ENCODE results near the gene SPRY1.
A peak's percentile ranks its signal among the peaks of the same experiment; 100 is the strongest.

The SPRY1 gene

GRCh38 chr4:123396307-123397143, at the start of gene SPRY1:
Gene SPRY1, plus strand, starts transcription at chr4:123396795. Its CDS starts 4,797 bp downstream, at chr4:123401592.
- H3K27ac ChIP-seq, result peak within 1 kb of the TSS; percentile 84

GRCh38 chr4:123346951-123347350, 49.6 kb upstream of the SPRY1 start:
- DNase-seq (ENCODE audit: low read depth, low spot score), result no peak
- no peak overlapping the region for H3K27ac ChIP-seq

More at GRCh38 chr4:123396307-123397143, at the start of gene SPRY1:
- DNase-seq (ENCODE audit: low read depth, low spot score), result peak; percentile 79

GRCh38 chr4:123348946-123349345, 47.6 kb upstream of the SPRY1 start:
- no peak for DNase-seq (ENCODE audit: low read depth, low spot score)
- no peak overlapping the region for H3K27ac ChIP-seq

- H3K27ac ChIP-seq, result no peak overlapping the region
- no peak for DNase-seq (ENCODE audit: low read depth, low spot score)
These were observed 47.0 kb upstream of the SPRY1 start for GRCh38 chr4:123349421-123350190.

- DNase-seq (ENCODE audit: low read depth, low spot score), result peak; percentile 76
- H3K27ac ChIP-seq, result no peak overlapping the region
These were observed 46.4 kb upstream of the SPRY1 start for GRCh38 chr4:123350191-123350544.

- no peak for DNase-seq (ENCODE audit: low read depth, low spot score)
- no peak overlapping the region for H3K27ac ChIP-seq
These were observed 45.9 kb upstream of the SPRY1 start for GRCh38 chr4:123350726-123351125.

GRCh38 chr4:123351713-123352112, 44.9 kb upstream of the SPRY1 start:
- no peak for DNase-seq (ENCODE audit: low read depth, low spot score)
- peak overlapping the region; percentile 72 for H3K27ac ChIP-seq

- DNase-seq (ENCODE audit: low read depth, low spot score), result peak; percentile 74
- peak overlapping the region; percentile 72 for H3K27ac ChIP-seq
These were observed 44.2 kb upstream of the SPRY1 start for GRCh38 chr4:123352240-123352945.

GRCh38 chr4:123352966-123353365, 43.6 kb upstream of the SPRY1 start:
- DNase-seq (ENCODE audit: low read depth, low spot score), result no peak
- peak overlapping the region; percentile 72 for H3K27ac ChIP-seq

GRCh38 chr4:123353656-123354055, 42.9 kb upstream of the SPRY1 start:
- DNase-seq (ENCODE audit: low read depth, low spot score), result no peak
- no peak overlapping the region for H3K27ac ChIP-seq

- no peak overlapping the region for H3K27ac ChIP-seq
- DNase-seq (ENCODE audit: low read depth, low spot score), result no peak
These were observed 41.9 kb upstream of the SPRY1 start for GRCh38 chr4:123354701-123355100.

GRCh38 chr4:123356921-123357320, 39.7 kb upstream of the SPRY1 start:
- no peak overlapping the region for H3K27ac ChIP-seq
- no peak for DNase-seq (ENCODE audit: low read depth, low spot score)

GRCh38 chr4:123359449-123360315, 36.9 kb upstream of the SPRY1 start:
- no peak for DNase-seq (ENCODE audit: low read depth, low spot score)
- H3K27ac ChIP-seq, result no peak overlapping the region

- no peak for DNase-seq (ENCODE audit: low read depth, low spot score)
- peak overlapping the region; percentile 47 for H3K27ac ChIP-seq
These were observed 35.3 kb upstream of the SPRY1 start for GRCh38 chr4:123361195-123361861.

- H3K27ac ChIP-seq, result peak overlapping the region; percentile 47
- DNase-seq (ENCODE audit: low read depth, low spot score), result no peak
These were observed 34.5 kb upstream of the SPRY1 start for GRCh38 chr4:123362103-123362502.

- no peak for DNase-seq (ENCODE audit: low read depth, low spot score)
- H3K27ac ChIP-seq, result no peak overlapping the region
These were observed 32.9 kb upstream of the SPRY1 start for GRCh38 chr4:123363729-123364128.

- H3K27ac ChIP-seq, result no peak overlapping the region
- no peak for DNase-seq (ENCODE audit: low read depth, low spot score)
These were observed 31.7 kb upstream of the SPRY1 start for GRCh38 chr4:123364906-123365305.

GRCh38 chr4:123365412-123365811, 31.2 kb upstream of the SPRY1 start:
- no peak for DNase-seq (ENCODE audit: low read depth, low spot score)
- no peak overlapping the region for H3K27ac ChIP-seq

GRCh38 chr4:123366144-123366748, 30.3 kb upstream of the SPRY1 start:
- no peak overlapping the region for H3K27ac ChIP-seq
- no peak for DNase-seq (ENCODE audit: low read depth, low spot score)
